ENCODE results near the gene MAPKAPK2.

MAPKAPK2 gene

GRCh38 chr1:206685334-206685768, 646 bp downstream of the MAPKAPK2 start:
- peak; percentile 50 to 54 for DNase-seq

GRCh38 chr1:206685769-206686477, 1.2 kb downstream of the MAPKAPK2 start:
- DNase-seq, result peak; percentile 42 to 48

- no peak for DNase-seq
These were observed 2.0 kb downstream of the MAPKAPK2 start for GRCh38 chr1:206686478-206687249.

GRCh38 chr1:206687251-206687914, 2.7 kb downstream of the MAPKAPK2 start:
- no peak for DNase-seq

- DNase-seq, result no peak
These were observed 3.3 kb downstream of the MAPKAPK2 start for GRCh38 chr1:206687915-206688442.

GRCh38 chr1:206690516-206690915, 5.8 kb downstream of the MAPKAPK2 start:
- no peak for DNase-seq

- DNase-seq, result no peak
These were observed 6.9 kb downstream of the MAPKAPK2 start for GRCh38 chr1:206691604-206692003.

- no peak for DNase-seq
These were observed 8.3 kb downstream of the MAPKAPK2 start for GRCh38 chr1:206693029-206693428.

- DNase-seq, result no peak
These were observed 8.9 kb downstream of the MAPKAPK2 start for GRCh38 chr1:206693592-206693991.

GRCh38 chr1:206694171-206695124, 9.7 kb downstream of the MAPKAPK2 start:
- no peak for DNase-seq

GRCh38 chr1:206695733-206696132, 11.0 kb downstream of the MAPKAPK2 start:
- no peak for DNase-seq

GRCh38 chr1:206696812-206697585, 12.3 kb downstream of the MAPKAPK2 start:
- DNase-seq, result no peak

- no peak for DNase-seq
These were observed 13.3 kb downstream of the MAPKAPK2 start for GRCh38 chr1:206698011-206698410.

GRCh38 chr1:206699000-206699586, 14.4 kb downstream of the MAPKAPK2 start:
- no peak for DNase-seq

GRCh38 chr1:206699626-206700025, 14.9 kb downstream of the MAPKAPK2 start:
- no peak for DNase-seq

GRCh38 chr1:206700445-206701036, 15.8 kb downstream of the MAPKAPK2 start:
- no peak for DNase-seq

GRCh38 chr1:206702260-206702659, 17.6 kb downstream of the MAPKAPK2 start:
- no peak for DNase-seq

GRCh38 chr1:206702803-206703202, 18.1 kb downstream of the MAPKAPK2 start:
- DNase-seq, result no peak

GRCh38 chr1:206703661-206704060, 19.0 kb downstream of the MAPKAPK2 start:
- peak; percentile 55 to 60 for DNase-seq

- no peak for DNase-seq
These were observed 19.5 kb downstream of the MAPKAPK2 start for GRCh38 chr1:206704226-206704625.

- DNase-seq, result no peak
These were observed 20.5 kb downstream of the MAPKAPK2 start for GRCh38 chr1:206705191-206705590.

All from stimulated activated CD4-positive, alpha-beta T cell treated with anti-CD3 and anti-CD28 coated beads, Interleukin-2, amount 100 ng/mL, for 24 hours (primary cell).